Activated CD8-positive, alpha-beta memory T cell treated with anti-CD3 and anti-CD28 coated beads, Interleukin-2, amount 50 U/mL, for 24 hours (primary cell): Measurements from ENCODE around the gene FBXO34.

Experiments used
- DNase-seq: peaks from one replicate; pipeline ENCODE4 v3.0.0-alpha.2; 2020; ENCODE audit errors: extremely low read depth

The FBXO34 gene

GRCh38 chr14:55271572-55272298, 514 bp downstream of the FBXO34 start:
- no peak for DNase-seq

- DNase-seq: no peak
These were observed 1.2 kb downstream of the FBXO34 start for GRCh38 chr14:55272387-55272786.

- DNase-seq: no peak
These were observed 1.7 kb downstream of the FBXO34 start for GRCh38 chr14:55272922-55273321.

GRCh38 chr14:55274146-55274545, 2.9 kb downstream of the FBXO34 start:
- DNase-seq: no peak

GRCh38 chr14:55274751-55275150, 3.5 kb downstream of the FBXO34 start:
- no peak for DNase-seq

GRCh38 chr14:55276736-55277135, 5.5 kb downstream of the FBXO34 start:
- no peak for DNase-seq

- DNase-seq: no peak
These were observed 6.9 kb downstream of the FBXO34 start for GRCh38 chr14:55277972-55278740.

GRCh38 chr14:55279384-55279783, 8.2 kb downstream of the FBXO34 start:
- no peak for DNase-seq

GRCh38 chr14:55281316-55281839, 10.2 kb downstream of the FBXO34 start:
- no peak for DNase-seq

- DNase-seq: no peak
These were observed 13.9 kb downstream of the FBXO34 start for GRCh38 chr14:55285048-55285652.

- no peak for DNase-seq
These were observed 17.2 kb downstream of the FBXO34 start for GRCh38 chr14:55288439-55288838.

GRCh38 chr14:55291480-55292081, 20.4 kb downstream of the FBXO34 start:
- DNase-seq: no peak

- no peak for DNase-seq
These were observed 23.4 kb downstream of the FBXO34 start for GRCh38 chr14:55294603-55295002.

GRCh38 chr14:55297611-55298499, 26.6 kb downstream of the FBXO34 start:
- DNase-seq: no peak

GRCh38 chr14:55298500-55298822, 27.2 kb downstream of the FBXO34 start:
- no peak for DNase-seq

- DNase-seq: no peak
These were observed 30.4 kb downstream of the FBXO34 start for GRCh38 chr14:55301437-55302121.

GRCh38 chr14:55302367-55303124, 31.3 kb downstream of the FBXO34 start:
- no peak for DNase-seq

- no peak for DNase-seq
These were observed 31.9 kb downstream of the FBXO34 start for GRCh38 chr14:55303125-55303499.

GRCh38 chr14:55303691-55304145, 32.5 kb downstream of the FBXO34 start:
- no peak for DNase-seq
